GM18951 (cell line): ENCODE results near the gene VDR.

Source experiments
- POLR2A ChIP-seq: IDR thresholded peaks from 4 replicates; pipeline ENCODE4 v1.6.1; 2011; ENCODE audit warnings: mild to moderate bottlenecking; ENCODE audit not compliant: insufficient read length, insufficient read depth; ENCODE audit errors: extremely low read depth
- in situ Hi-C: fragments of 300-500 bp; cut with MboI; formaldehyde crosslinking; loops from one replicate; pipeline ENCODE4 v1.12.0; 2022; ENCODE audit warnings: low sequenced_read_pairs, mixed read lengths, inconsistent platforms; ENCODE audit not compliant: unreplicated experiment

VDR gene

GRCh38 chr12:47839214-47839876 lies 65.4 kb downstream of the VDR start:
- in situ Hi-C loops: loop anchor here (5.0 kb wide), 1 partner anchor 47 kb away; no protein-coding TSS in a partner anchor

GRCh38 chr12:47838286-47838931 lies 66.4 kb downstream of the VDR start:
- in situ Hi-C loops: loop anchor here (5.0 kb wide), 1 partner anchor 46 kb away; no protein-coding TSS in a partner anchor
- no peak for TF ChIP-seq POLR2A

More at GRCh38 chr12:47839214-47839876, 65.4 kb downstream of the VDR start:
- TF ChIP-seq POLR2A: no peak

- in situ Hi-C loops: loop anchor here (5.0 kb wide), 1 partner anchor 45 kb away; no protein-coding TSS in a partner anchor
- TF ChIP-seq POLR2A: no peak
Observed at GRCh38 chr12:47837190-47838171, 67.3 kb downstream of the VDR start.

- no peak for TF ChIP-seq POLR2A
- in situ Hi-C loops: loop anchor here (5.0 kb wide), 1 partner anchor 43 kb away; no protein-coding TSS in a partner anchor
Observed at GRCh38 chr12:47835831-47836155, 69.0 kb downstream of the VDR start.

- in situ Hi-C loops: loop anchor here (5.0 kb wide), 1 partner anchor 43 kb away; no protein-coding TSS in a partner anchor
- no peak for TF ChIP-seq POLR2A
Observed at GRCh38 chr12:47835006-47835830, 69.6 kb downstream of the VDR start.

- in situ Hi-C loops: no loop called here
- TF ChIP-seq POLR2A: no peak
Observed at GRCh38 chr12:47834199-47834903, 70.4 kb downstream of the VDR start.

- in situ Hi-C loops: no loop called here
- no peak for TF ChIP-seq POLR2A
Observed at GRCh38 chr12:47833591-47834012, 71.2 kb downstream of the VDR start.

- TF ChIP-seq POLR2A: no peak
- in situ Hi-C loops: no loop called here
Observed at GRCh38 chr12:47832263-47832933, 72.4 kb downstream of the VDR start.

- in situ Hi-C loops: no loop called here
- no peak for TF ChIP-seq POLR2A
Observed at GRCh38 chr12:47829584-47829983, 75.2 kb downstream of the VDR start.

- in situ Hi-C loops: no loop called here
- TF ChIP-seq POLR2A: no peak
Observed at GRCh38 chr12:47828976-47829482, 75.8 kb downstream of the VDR start.

GRCh38 chr12:47828008-47828975 lies 76.5 kb downstream of the VDR start:
- in situ Hi-C loops: no loop called here
- TF ChIP-seq POLR2A: no peak
